A549 (cell line): Measurements from ENCODE around the gene GRK5. TPM values are rescaled to one million over a fixed set of nuclear protein-coding genes. Genes with fewer than 3 reads are reported as not detected.

Experiments
- ATAC-seq, 2 experiments: fragments of 200-7000 bp in 1 of 2; fragments of >200 bp in 1 of 2; cut with Nextera tagmentation in 1 of 2; cut with Tn5 transposase in 1 of 2; 3 replicates each; pipeline versions ENCODE4 v1.8.0 to v1.9.1; 2018 to 2020; ENCODE audit warnings: mild to moderate bottlenecking in 1 of 2, moderate library complexity in 1 of 2
- CTCF ChIA-PET: fragments of 300-600 bp; sonication (Branson Sonifier 250); formaldehyde crosslinking; extraction: SDS; loops from one replicate; lab custom pipeline; 2021; ENCODE audit warnings: antibody characterized with exemption, inconsistent platforms; lab: Yijun Ruan, JAX
- POLR2A ChIA-PET: fragments of 350-600 bp; formaldehyde crosslinking; extraction: SDS; loops from one replicate; lab custom pipeline; 2021; ENCODE audit warnings: antibody characterized with exemption, inconsistent platforms; lab: Yijun Ruan, JAX
- DNase-seq, 2 experiments: peaks; one replicate each; pipeline versions ENCODE4 v3.0.0 to v3.0.0-alpha.2; 2011 to 2016; ENCODE audit warnings: low read depth in 1 of 2, low spot score in 1 of 2
- FAIRE-seq: peaks from 2 replicates; lab custom pipeline; 2011; peaks lifted over from hg19 to GRCh38; lab: Jason Lieb, UNC
- H3K27ac ChIP-seq, 2 experiments: fragments of >200 bp; sonication (Bioruptor Twin); formaldehyde crosslinking; 3 replicates each; pipeline ENCODE4 v1.5.1; 2016 to 2017
- H3K4me1 ChIP-seq: fragments of >200 bp; sonication (Bioruptor Twin); formaldehyde crosslinking; 3 replicates; pipeline ENCODE4 v1.6.1; 2016
- H3K4me2 ChIP-seq: fragments of >200 bp; sonication (Bioruptor Twin); formaldehyde crosslinking; 3 replicates; pipeline ENCODE4 v1.6.1; 2016
- H3K4me3 ChIP-seq: fragments of >200 bp; sonication (Bioruptor Twin); formaldehyde crosslinking; 3 replicates; pipeline ENCODE4 v1.5.1; 2016
- H3K9me3 ChIP-seq: fragments of >200 bp; sonication (Bioruptor Twin); formaldehyde crosslinking; 3 replicates; pipeline ENCODE4 v1.6.1; 2016
- BCL3 ChIP-seq: fragments of >200 bp; sonication (Bioruptor Twin); formaldehyde crosslinking; IDR thresholded peaks from 3 replicates; pipeline ENCODE4 v1.6.1; 2016
- BHLHE40 ChIP-seq: IDR thresholded peaks from 2 replicates; pipeline ENCODE4 v1.6.1; 2012; ENCODE audit warnings: low read depth, low read length, inconsistent platforms
- CEBPB ChIP-seq, 2 experiments: fragments of >200 bp in 1 of 2; sonication (Bioruptor Twin) in 1 of 2; formaldehyde crosslinking in 1 of 2; IDR thresholded peaks; 2 replicates each; pipeline ENCODE4 v1.6.1; 2012 to 2016
- CHD4 ChIP-seq: fragments of 200-600 bp; sonication (generic); IDR thresholded peaks from 2 replicates; pipeline ENCODE4 v1.6.1; 2016; ENCODE audit warnings: antibody characterized with exemption, mild to moderate bottlenecking, borderline replicate concordance
- ELK1 ChIP-seq: fragments of 150-350 bp; IDR thresholded peaks from 2 replicates; pipeline ENCODE4 v1.6.1; 2014; ENCODE audit warnings: low read depth, mild to moderate bottlenecking, low read length
- EP300 ChIP-seq, 2 experiments: fragments of >200 bp; sonication (Bioruptor Twin); formaldehyde crosslinking; IDR thresholded peaks; 2 replicates in 1 of 2; 3 replicates in 1 of 2; pipeline ENCODE4 v1.6.1; 2016 to 2017
- FOSB ChIP-seq: fragments of 250-450 bp; sonication (Bioruptor Pico); IDR thresholded peaks from 2 replicates; pipeline ENCODE4 v1.5.0; 2020; ENCODE audit warnings: mild to moderate bottlenecking, moderate library complexity
- FOSL2 ChIP-seq, 2 experiments: fragments of 450-650 bp in 1 of 2; fragments of >200 bp in 1 of 2; sonication (Bioruptor Twin) in 1 of 2; formaldehyde crosslinking; IDR thresholded peaks; 2 replicates each; pipeline versions ENCODE4 v1.5.0 to v1.6.1; 2016 to 2020; ENCODE audit warnings: mild to moderate bottlenecking in 1 of 2, moderate library complexity in 1 of 2
- GATA3 ChIP-seq: IDR thresholded peaks from 2 replicates; pipeline ENCODE4 v1.6.1; 2012; ENCODE audit warnings: borderline replicate concordance
- HDAC2 ChIP-seq: fragments of 200-600 bp; sonication (generic); IDR thresholded peaks from 2 replicates; pipeline ENCODE4 v1.6.1; 2016
- HEYL ChIP-seq: fragments of 250-450 bp; sonication (Bioruptor Pico); IDR thresholded peaks from 2 replicates; pipeline ENCODE4 v1.8.0; 2021; ENCODE audit warnings: mild to moderate bottlenecking, moderate library complexity
- HMGXB4 ChIP-seq: fragments of 250-450 bp; sonication (Bioruptor Pico); IDR thresholded peaks from 2 replicates; pipeline ENCODE4 v1.5.0; 2021; ENCODE audit warnings: mild to moderate bottlenecking, moderate library complexity, borderline replicate concordance
- HOXA7 ChIP-seq: fragments of 250-450 bp; sonication (Bioruptor Pico); IDR thresholded peaks from 2 replicates; pipeline ENCODE4 v1.5.0; 2020; ENCODE audit warnings: mild to moderate bottlenecking, moderate library complexity
- HOXB13 ChIP-seq: fragments of 250-450 bp; sonication (Bioruptor Pico); IDR thresholded peaks from 2 replicates; pipeline ENCODE4 v1.5.0; 2020; ENCODE audit warnings: low read depth, mild to moderate bottlenecking, moderate library complexity
- JUNB ChIP-seq: fragments of >200 bp; sonication (Bioruptor Twin); formaldehyde crosslinking; IDR thresholded peaks from 2 replicates; pipeline ENCODE4 v1.6.1; 2016
- KDM5A ChIP-seq: fragments of 200-600 bp; sonication (generic); IDR thresholded peaks from 2 replicates; pipeline ENCODE4 v1.6.1; 2016; ENCODE audit warnings: antibody characterized with exemption, mild to moderate bottlenecking
- MAFK ChIP-seq: fragments of 450-650 bp; IDR thresholded peaks from 2 replicates; pipeline ENCODE4 v1.6.1; 2014; ENCODE audit not compliant: partially characterized antibody
- NPAS2 ChIP-seq: fragments of 250-450 bp; sonication (Bioruptor Pico); IDR thresholded peaks from 2 replicates; pipeline ENCODE4 v1.8.0; 2022; ENCODE audit warnings: mild to moderate bottlenecking, moderate library complexity, borderline replicate concordance
- NR3C1 ChIP-seq: fragments of >200 bp; sonication (Bioruptor Twin); formaldehyde crosslinking; IDR thresholded peaks from 3 replicates; pipeline ENCODE4 v1.6.1; 2017
- PBX3 ChIP-seq: IDR thresholded peaks from 2 replicates; pipeline ENCODE4 v1.6.1; 2012
- POLR2A ChIP-seq: IDR thresholded peaks from 2 replicates; pipeline ENCODE4 v1.6.1; 2012; ENCODE audit warnings: mild to moderate bottlenecking, low read length
- RCOR1 ChIP-seq: fragments of 150-350 bp; IDR thresholded peaks from 2 replicates; pipeline ENCODE4 v1.6.1; 2014; ENCODE audit warnings: antibody characterized with exemption, low read length, low read depth
- REST ChIP-seq: fragments of 200-600 bp; sonication (generic); IDR thresholded peaks from 2 replicates; pipeline ENCODE4 v1.6.1; 2016; ENCODE audit warnings: antibody characterized with exemption, mild to moderate bottlenecking, moderate library complexity
- SREBF2 ChIP-seq: fragments of 450-650 bp; IDR thresholded peaks from 2 replicates; pipeline ENCODE4 v1.6.1; 2014; ENCODE audit warnings: mild to moderate bottlenecking, moderate library complexity
- TP53 ChIP-seq: fragments of 250-450 bp; sonication (Bioruptor Pico); IDR thresholded peaks from 2 replicates; pipeline ENCODE4 v1.5.0; 2021; ENCODE audit warnings: mild to moderate bottlenecking, moderate library complexity
- ZC3H11A ChIP-seq: fragments of 450-650 bp; IDR thresholded peaks from 2 replicates; pipeline ENCODE4 v1.6.1; 2014; ENCODE audit warnings: antibody characterized with exemption, mild to moderate bottlenecking
- ZSCAN20 ChIP-seq: fragments of 250-450 bp; sonication (Bioruptor Pico); IDR thresholded peaks from 2 replicates; pipeline ENCODE4 v1.8.0; 2022; ENCODE audit warnings: mild to moderate bottlenecking, moderate library complexity
- WGBS: methylation state at CpG from one replicate; pipeline ENCODE4 v1.1.6; 2017; ENCODE audit errors: missing lambda C conversion rate; 5-methylcytosine and 5-hydroxymethylcytosine counted together
- polyA plus RNA-seq, 4 experiments: library from polyadenylated mRNA; depleted of rRNA in 3 of 4; stranded (reverse); fragments of >200 nt; fragmentation: RNase III in 1 of 4; extraction: RNeasy Plus Mini Kit Qiagen cat#74134 plus additional on column Dnase treatment in 1 of 4; gene quantifications; 2 replicates in 3 of 4; 3 replicates in 1 of 4; pipeline ENCODE4 v1.2.3, GENCODE V29; 2011 to 2017
- TF ChIP-seq, protein P1 (sequence below): fragments of 450-650 bp; IDR thresholded peaks from 2 replicates; pipeline ENCODE4 v1.6.1; 2014; ENCODE audit warnings: antibody characterized with exemption
- TF ChIP-seq, protein P2 (sequence below): IDR thresholded peaks from 2 replicates; pipeline ENCODE4 v1.6.1; 2012

GRK5 gene
- polyA plus RNA-seq, 2 of the 4 experiments (the other 2 are of a cell fraction): 5.0 to 7.9 TPM

GRCh38 chr10:119469846-119470245 lies 262.5 kb downstream of the GRK5 start:
- no peak for DNase-seq
- no peaks in the 10 kb centered on the region for H3K4me1 ChIP-seq
- H3K9me3 ChIP-seq: no peaks in the 10 kb centered on the region
- WGBS: 52% methylated on average over 7 of the region's 7 CpGs
- TF ChIP-seq POLR2A: no peak
- no peak for TF ChIP-seq JUNB
- TF ChIP-seq NPAS2: no peak
- TF ChIP-seq TP53 (CRISPR knock-in tag): no peak
- no peak for TF ChIP-seq ELK1
- no peak for TF ChIP-seq SREBF2
- no peak for TF ChIP-seq FOSL2 (IDR thresholded peaks at IDR 0.05)
- no peak for TF ChIP-seq FOSL2 (CRISPR knock-in tag; IDR thresholded peaks at IDR 0.05)
- no peak for TF ChIP-seq REST
- TF ChIP-seq CHD4: no peak
- TF ChIP-seq NR3C1: no peak
- TF ChIP-seq KDM5A: no peak
- no peak for TF ChIP-seq RCOR1
- TF ChIP-seq PBX3: no peak
- TF ChIP-seq, protein P1, sequence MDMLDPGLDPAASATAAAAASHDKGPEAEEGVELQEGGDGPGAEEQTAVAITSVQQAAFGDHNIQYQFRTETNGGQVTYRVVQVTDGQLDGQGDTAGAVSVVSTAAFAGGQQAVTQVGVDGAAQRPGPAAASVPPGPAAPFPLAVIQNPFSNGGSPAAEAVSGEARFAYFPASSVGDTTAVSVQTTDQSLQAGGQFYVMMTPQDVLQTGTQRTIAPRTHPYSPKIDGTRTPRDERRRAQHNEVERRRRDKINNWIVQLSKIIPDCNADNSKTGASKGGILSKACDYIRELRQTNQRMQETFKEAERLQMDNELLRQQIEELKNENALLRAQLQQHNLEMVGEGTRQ: no peak
- TF ChIP-seq HOXA7 (CRISPR knock-in tag): no peak
- TF ChIP-seq ZC3H11A: no peak
- TF ChIP-seq CEBPB (IDR thresholded peaks at IDR 0.05): no peak
- no peak for TF ChIP-seq EP300 (IDR thresholded peaks at IDR 0.05)
- TF ChIP-seq HEYL: no peak
- H3K4me2 ChIP-seq: no peak overlapping the region
- H3K4me3 ChIP-seq: no peak overlapping the region
- no peak for ATAC-seq
- no peak for FAIRE-seq
- POLR2A ChIA-PET: no interaction called here
- CTCF ChIA-PET: interaction anchor here (0.8 to 3.1 kb wide), 7 partner anchors 13 to 271 kb away, joined by 3 to 17 read pairs (median 4); no protein-coding TSS in a partner anchor
- H3K27ac ChIP-seq: no peak overlapping the region

DNA sequence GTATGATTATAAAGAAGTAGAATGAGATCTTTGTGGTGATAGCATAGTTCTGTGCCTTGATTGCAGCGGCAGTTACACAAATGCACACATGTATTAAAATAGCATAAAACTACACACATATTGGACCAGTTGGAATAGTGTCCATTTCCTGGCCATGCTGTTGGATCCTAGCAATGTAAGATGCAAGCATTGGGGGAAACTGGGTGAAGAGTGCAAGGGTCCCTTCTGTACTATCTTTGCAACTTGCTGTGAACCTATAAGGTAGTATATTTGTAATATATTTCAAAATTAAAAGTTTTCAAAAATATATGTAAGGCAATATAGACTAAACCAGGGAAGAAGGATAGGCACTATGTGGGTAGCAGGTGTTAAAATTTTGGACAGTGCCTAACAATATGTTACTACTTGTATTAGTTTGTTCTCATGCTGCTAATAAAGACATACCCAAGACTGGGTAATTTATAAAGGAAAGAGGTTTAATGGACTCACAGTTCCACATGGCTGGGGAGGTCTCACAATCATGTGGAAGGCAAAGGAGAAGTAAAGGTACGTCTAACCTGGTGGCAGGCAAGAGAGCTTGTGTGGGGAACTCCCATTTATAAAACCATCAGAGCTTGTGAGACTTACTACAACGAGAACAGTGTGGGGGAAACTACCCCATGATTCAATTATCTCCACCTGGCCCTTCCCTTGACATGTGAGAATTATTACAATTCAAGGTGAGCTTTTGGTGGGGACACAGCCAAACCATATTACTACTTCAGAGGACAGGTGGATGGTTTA lies 263.7 kb downstream of the GRK5 start:
- ChIA-PET POLR2A (no interaction called here), CTCF (interaction anchor here (0.5 to 2.6 kb wide), 10 partner anchors 10 to 273 kb away, joined by 3 to 17 read pairs (median 4); no protein-coding TSS in a partner anchor)
- Histone ChIP-seq H3K27ac (no peak overlapping the region), H3K4me2 (no peak overlapping the region), H3K4me1 (no peaks in the 10 kb centered on the region), H3K4me3 (no peak overlapping the region), H3K9me3 (no peaks in the 10 kb centered on the region)
- ATAC-seq: no peak
- FAIRE-seq: no peak
- no peak for DNase-seq
- WGBS: 19% methylated on average over 3 of the region's 3 CpGs
- TF ChIP-seq ZSCAN20 (CRISPR knock-in tag): no peak
- TF ChIP-seq MAFK: no peak
- no peak for TF ChIP-seq BCL3
- TF ChIP-seq HDAC2: no peak
- TF ChIP-seq FOSB (CRISPR knock-in tag): no peak
- TF ChIP-seq GATA3: no peak
- TF ChIP-seq, protein P2, sequence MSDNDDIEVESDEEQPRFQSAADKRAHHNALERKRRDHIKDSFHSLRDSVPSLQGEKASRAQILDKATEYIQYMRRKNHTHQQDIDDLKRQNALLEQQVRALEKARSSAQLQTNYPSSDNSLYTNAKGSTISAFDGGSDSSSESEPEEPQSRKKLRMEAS: no peak
- no peak for TF ChIP-seq HOXB13 (CRISPR knock-in tag)
- no peak for TF ChIP-seq NPAS2
- TF ChIP-seq HMGXB4 (CRISPR knock-in tag): no peak
- no peak for TF ChIP-seq JUNB
- no peak for TF ChIP-seq BHLHE40
